Epidermal melanocyte (primary cell): ENCODE measurements around the gene AGBL4.
A peak's percentile ranks its signal among the peaks of the same experiment; 100 is the strongest.

Source experiments
- DNase-seq: peaks from one replicate; pipeline ENCODE4 v3.0.0; 2011; ENCODE audit warnings: low spot score; ENCODE audit not compliant: insufficient read length

AGBL4 gene

GRCh38 chr1:48661726-48662463 is 1361.9 kb downstream of the AGBL4 start:
- DNase-seq, result no peak

GRCh38 chr1:48659801-48660200 is 1364.0 kb downstream of the AGBL4 start:
- no peak for DNase-seq

DNA sequence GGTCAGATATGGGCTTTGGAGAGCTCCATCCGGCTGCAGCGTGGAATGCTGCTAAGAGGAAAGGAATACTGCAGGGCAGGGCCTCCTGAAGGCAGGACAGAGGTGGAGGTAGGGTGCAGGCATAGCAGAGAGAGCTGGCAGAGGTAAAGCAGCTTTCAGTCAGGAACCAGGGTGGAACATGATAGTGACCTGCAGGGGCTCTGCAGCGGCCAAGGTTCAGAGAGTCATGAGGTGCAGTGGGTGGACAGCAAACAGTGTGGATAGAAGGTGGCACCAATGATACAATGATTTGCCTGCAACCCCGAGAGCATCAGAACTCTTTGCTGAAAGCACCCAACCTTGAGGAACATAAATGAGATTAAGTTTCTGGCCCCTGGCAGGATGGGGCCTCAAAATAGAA is 1366.3 kb downstream of the AGBL4 start:
- DNase-seq, result no peak

DNA sequence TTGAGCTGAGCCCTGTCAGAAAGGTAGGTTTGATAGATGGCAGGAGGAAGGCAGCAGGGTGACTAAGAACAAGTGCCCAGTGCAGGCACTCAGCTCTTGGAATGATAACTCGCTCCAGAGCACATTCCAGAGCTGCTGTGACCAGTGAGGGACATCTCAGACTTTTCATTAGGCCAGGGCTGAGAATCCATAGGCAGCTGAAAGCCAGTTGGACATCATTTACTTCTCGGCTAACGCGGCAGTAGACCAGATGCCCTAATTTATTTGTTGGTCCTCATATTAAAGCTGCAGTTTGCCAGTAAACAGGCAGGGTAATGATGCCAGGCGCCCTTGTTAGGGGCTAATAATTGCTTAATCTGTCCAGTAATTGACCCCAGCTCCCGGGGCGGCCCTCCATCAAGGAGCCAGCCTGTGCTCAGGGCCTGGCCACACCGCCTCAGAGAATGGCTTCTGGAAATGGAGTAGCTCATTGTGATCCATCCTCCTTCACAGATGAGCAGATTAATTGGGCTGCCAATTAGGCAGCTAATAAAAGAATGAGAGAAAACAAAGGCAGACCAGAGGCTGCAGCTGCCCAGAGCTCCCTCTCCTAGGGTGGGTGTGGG is 1369.0 kb downstream of the AGBL4 start:
- DNase-seq, result no peak

DNA sequence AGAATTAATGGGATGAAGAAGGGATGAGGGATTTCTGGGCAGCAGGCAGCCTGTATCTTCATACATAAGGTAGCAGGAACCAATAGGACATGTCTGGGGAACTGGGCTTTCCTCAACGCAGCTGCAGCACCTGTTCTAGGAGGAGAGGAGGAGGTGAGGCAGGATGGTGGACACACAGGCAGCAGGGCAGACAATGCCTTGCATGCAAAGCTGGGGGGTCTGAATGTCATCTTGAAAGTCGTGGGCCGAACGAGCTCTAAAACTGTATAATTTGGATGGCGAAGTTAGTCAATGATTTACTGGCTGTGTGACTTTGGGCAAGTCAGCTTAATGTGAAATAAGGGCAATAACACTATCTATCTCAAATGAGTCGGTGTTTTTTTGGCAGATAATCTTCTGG is 1371.4 kb downstream of the AGBL4 start:
- no peak for DNase-seq

DNA sequence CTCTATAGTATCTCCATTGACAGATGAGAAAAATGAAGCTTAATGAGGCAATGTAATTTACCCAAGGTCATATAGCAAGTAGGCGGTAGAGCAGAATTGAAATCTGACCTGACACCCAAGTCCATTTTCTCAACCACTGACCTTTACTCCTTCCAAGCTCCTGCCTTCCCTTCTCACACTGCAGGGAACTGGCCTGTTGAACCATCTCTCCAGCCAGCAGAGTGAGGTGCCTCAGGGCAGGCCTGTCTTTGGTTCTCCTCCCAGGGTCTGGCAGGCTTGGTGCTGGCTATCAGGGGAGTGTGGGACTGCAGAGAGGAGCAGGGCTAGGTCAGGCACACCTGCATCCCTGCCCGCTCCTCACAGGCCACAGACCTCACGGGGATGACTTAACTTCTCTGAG is 1373.9 kb downstream of the AGBL4 start:
- DNase-seq, result no peak

GRCh38 chr1:48645883-48646282 is 1377.9 kb downstream of the AGBL4 start:
- DNase-seq, result no peak

DNA sequence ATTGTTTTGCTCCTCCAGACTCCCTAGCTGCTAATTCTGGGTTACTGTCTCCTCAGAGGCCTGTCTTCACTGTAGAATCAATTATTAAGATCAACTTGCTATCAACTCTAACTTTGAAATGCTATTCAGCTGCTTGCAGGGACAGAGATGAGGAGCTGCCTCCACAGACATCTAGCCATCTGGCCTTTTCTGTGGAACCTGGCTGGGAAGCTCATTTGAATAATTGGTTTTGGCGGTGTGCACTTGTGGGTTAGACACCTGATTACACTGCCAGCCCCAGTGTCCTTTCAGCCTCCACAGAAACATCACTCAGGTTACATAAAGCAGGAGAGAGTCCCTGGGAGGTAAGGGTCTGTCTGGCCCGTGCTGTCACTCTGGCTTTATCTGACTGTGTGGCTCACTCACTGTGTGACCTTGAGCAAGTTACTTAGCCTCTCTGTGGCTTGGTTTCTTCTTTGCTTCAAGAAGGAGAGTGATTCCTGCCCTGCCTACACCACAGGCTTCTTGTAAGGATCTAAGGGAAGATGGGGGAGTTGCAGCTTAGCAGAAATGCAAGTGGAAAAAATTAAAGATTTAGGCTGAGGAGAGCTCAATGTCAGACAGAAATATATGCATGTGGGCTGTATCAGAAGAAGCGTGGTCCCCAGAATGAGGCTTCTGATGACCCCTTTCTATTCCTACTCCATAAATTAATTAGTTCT is 1378.7 kb downstream of the AGBL4 start:
- DNase-seq, result no peak

DNA sequence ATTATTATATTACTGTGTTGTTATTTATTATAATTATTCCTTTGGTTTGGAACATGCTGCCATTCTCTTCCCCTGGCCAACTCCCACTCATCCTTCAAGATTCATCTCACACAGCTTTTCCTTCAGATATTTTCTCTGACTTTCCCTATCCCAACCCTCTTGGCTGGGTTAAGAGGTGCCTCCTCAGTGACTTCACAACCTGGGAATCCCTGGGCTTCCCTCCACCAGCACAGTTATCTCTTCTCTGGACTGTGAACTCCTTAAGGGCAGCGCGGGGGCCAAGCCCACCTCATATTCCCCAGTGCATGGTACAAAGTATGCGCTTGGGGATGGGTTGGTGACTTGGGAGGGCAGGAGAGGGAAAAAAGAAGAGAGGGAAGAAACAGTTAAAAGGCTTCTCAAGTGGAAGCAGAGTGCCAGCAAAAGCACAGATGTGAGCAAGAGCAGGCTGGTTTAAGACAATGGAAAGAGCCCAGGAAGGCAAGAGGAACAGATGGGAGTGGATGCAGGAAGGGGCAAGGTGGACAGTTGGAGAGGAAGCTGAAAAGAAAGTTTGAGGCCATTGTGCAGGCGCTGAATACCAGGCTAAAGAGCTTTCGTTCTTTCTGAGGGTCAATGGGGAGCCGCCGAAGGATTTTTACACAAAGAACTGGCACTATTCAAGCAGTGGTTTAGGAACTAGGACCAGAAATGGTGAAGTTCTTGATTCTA is 1379.4 kb downstream of the AGBL4 start:
- no peak for DNase-seq

- no peak for DNase-seq
Observed at GRCh38 chr1:48643193-48643592, 1380.6 kb downstream of the AGBL4 start.

GRCh38 chr1:48640836-48641492 is 1382.8 kb downstream of the AGBL4 start:
- no peak for DNase-seq

- no peak for DNase-seq
Observed at GRCh38 chr1:48629867-48630266, 1393.9 kb downstream of the AGBL4 start.

GRCh38 chr1:48627486-48627885 is 1396.3 kb downstream of the AGBL4 start:
- no peak for DNase-seq

GRCh38 chr1:48619539-48619938 is 1404.2 kb downstream of the AGBL4 start:
- no peak for DNase-seq

DNA sequence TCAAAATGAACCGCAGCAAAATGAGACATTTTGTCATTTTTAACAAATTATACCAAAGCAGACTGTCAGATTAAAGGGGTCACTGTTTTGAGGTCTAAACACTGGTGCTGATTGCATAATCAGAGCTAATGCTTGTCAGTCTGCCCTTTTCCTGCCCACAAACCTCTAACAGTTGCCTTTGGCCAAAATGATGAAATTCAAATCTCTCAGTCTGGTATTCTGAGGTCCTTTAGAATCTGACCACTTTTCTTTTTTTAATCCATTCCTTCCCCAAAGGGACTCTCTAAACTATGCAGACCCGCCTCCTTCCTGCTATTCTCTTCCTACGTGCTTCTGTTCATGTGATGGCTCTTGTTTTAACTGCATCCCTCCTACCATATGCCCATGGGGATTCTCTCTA is 1406.5 kb downstream of the AGBL4 start:
- peak; percentile 44 for DNase-seq

DNA sequence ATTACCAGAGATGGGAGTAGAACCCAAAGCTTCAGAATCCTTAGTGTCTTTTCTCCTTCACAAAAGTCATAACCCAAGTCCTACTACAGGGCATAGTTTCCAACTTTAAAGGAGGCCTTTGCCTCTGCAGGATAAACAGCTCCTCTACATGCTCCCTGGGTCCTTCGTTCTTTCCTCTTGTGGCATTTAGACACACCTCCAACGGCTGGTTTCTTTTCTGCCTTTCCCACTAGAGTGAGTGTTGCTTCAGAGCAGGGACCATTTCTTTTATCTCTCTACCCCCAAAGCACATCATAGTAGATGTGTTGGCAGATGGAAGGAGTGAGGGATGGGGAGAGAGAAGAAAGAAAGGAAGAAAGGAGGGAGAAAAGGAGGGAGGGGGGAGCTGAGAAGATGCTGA is 1407.0 kb downstream of the AGBL4 start:
- DNase-seq, result no peak

DNA sequence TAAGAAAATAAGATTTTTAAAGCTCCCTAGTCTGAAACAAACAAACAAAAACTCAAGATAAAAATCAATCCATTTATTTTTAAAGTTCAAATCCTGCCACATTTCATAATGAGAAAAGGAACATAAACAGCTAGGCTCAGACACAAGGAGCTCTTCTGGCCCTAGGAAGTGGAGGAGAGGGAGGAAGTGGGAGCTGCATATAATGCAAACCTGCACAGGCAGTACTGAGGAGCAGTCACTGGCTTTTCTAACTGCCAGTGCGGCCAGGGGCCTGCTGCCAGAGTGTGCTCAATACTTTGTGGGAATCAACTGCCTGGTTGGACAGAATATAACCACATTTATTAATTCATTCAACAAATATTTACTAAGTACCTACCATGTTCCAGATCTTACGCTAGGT is 1411.9 kb downstream of the AGBL4 start:
- no peak for DNase-seq

GRCh38 chr1:48610628-48611542 is 1412.9 kb downstream of the AGBL4 start:
- no peak for DNase-seq

GRCh38 chr1:48608882-48609281 is 1414.9 kb downstream of the AGBL4 start:
- DNase-seq, result no peak

- DNase-seq, result no peak
Observed at GRCh38 chr1:48603222-48603621, 1420.5 kb downstream of the AGBL4 start.
